Pons (tissue), 1 donor: ENCODE data around the gene ITLN1.
A peak's percentile ranks its signal among the peaks of the same experiment; 100 is the strongest.
"Not testable (repeated sequence)": the region's sequence is repeated elsewhere in the genome, so short reads cannot be mapped to it uniquely, and the experiment has no call there.

Source experiments
- DNase-seq: peaks from one replicate; pipeline ENCODE4 v3.0.0-alpha.2; 2016; ENCODE audit warnings: low spot score

Gene ITLN1

DNA sequence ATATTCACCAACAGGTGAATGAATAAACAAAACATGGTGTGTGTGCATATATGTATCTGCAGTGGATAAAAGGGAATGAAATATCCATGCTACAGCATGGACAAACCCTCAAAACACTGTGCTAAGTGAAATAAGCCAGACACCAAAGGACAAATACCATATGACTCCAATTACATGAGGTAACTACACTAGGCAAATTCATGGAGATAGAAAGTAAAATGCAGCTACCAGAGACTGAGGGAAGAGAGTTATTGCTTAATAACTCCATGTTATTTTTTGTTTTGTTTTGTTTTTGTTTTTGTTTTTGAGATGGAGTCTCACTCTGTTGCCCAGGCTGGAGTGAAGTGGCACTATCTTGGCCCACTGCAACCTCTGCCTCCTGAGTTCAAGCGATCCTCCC lies 2.4 kb downstream of the ITLN1 start:
- no peak for DNase-seq

DNA sequence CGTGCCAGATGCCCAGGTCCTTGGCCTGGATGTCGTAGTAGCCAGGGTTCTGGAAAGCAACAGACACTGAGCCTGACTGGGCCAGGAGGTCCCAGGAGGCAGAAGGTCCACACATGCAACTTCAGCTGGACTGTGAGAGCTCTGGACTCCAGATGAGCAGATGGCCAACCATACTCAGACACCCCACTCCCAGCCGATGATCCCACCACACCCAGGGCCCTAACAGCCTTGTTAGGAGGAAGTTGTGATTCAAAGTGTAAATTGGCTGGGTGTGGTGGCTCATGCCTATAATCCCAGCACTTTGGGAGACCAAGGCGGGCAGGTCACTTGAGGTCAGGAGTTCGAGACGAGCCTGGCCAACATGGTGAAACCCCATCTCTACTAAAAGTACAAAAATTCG lies 3.7 kb downstream of the ITLN1 start:
- DNase-seq: not testable (repeated sequence)

DNA sequence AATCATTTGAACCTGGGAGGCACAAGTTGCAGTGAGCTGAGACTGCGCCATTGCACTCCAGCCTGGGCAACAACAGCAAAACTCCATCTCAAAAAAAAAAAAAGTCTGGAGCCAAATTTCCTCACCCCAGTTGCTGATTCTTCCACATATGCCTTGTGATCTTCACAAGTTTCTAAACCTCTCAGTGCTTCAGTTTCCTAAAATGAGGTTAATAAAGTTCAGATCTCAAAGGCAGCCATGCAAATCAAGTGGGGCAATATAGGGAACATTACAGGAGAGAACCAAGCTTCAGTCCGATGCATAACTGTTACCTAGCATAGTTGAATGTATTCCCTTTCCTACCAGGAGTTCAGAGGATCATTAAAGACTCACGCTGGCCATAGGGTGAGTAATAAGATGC lies 4.8 kb downstream of the ITLN1 start:
- no peak for DNase-seq

DNA sequence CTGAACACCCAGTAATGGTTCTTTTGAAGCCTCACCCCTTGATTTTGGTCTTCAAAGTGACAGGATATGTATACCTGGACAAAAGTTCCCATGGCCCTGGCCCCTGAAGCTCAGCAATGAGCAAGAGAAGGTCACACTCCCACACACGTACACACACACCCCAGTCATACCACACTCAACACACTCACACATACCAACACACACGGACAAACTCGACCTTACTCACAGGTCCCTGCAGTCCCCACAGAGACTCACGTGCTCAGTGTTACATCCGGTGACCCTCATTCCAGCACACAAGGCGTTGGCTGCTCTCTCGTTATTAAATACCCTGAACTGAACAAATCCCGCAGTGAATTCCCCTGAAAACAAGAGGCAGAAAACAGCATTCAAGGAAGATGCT lies 5.9 kb downstream of the ITLN1 start:
- DNase-seq: no peak

DNA sequence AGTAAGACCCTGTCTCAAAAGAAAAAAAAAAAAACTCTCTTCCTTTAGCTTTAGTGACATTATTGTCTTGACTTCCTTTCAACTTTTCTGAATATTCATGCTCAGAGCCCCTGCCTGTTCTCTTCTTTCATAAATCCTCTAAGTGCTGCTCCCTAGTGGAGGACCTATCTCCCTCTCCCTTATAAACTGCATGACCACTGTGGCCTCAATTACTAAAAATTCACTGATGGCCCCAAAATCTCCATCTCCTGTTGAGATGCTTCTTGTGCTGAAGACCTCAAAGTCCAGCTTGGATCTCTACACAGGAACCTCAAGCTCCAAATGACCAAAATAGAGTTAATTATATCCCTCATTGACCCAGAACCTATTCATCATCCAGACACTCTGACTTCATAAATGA lies 7.8 kb downstream of the ITLN1 start:
- no peak for DNase-seq

DNA sequence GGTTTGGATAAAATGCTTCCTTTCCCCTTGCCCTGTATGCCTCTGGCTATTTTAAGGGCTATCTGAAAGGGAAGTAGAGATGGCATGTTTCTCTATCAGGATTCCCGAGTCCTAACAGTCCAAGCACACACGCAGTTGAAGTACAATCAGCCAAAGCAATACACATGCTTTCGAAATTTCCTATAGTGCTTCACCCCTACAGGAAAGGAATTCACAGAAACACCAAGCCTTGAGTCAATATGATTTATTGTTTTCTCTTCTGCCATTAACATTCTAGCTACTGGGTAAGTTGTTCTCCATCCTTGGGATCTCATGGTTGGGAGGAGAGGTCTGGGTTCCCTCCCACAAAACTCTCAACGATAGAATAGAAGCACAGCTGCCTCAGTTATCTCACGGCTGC lies 8.7 kb downstream of the ITLN1 start:
- DNase-seq: no peak

DNA sequence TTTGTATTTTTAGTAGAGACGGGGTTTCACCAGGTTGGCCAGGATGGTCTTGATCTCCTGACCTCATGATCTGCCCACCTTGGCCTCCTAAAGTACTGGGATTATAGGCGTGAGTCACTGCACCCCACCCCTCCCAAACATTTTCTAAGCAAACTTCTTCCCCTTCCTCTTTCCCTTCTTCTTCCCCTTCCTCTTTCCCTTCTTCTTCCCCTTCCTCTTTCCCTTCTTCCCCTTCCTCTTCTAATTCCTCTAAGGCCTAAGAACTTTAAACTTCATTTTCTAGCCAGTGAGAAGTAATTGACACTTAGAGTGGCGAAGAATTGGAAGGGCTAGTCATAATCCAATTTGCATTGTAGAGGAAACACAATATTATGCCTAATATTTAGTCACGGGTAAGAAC lies 9.4 kb downstream of the ITLN1 start:
- not testable (repeated sequence) for DNase-seq

DNA sequence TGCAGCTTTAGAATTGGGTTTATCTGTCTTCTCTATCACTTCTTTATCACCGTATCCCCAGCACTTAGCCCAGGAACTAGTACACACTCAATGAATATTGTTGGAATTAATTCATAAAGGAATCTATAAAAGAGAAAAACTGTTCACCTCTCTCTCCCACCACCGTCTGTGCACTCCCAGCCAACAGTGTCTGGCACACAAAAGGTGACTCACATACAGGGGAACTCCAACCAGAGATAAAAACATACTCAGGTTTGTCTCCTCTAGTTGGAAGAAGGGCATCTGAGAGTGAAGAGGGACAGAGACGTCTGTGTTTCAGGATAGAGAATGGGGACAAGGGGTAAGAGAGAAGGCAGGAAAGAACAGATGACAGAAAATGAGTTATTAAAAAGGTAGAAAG lies 10.0 kb downstream of the ITLN1 start:
- no peak for DNase-seq

DNA sequence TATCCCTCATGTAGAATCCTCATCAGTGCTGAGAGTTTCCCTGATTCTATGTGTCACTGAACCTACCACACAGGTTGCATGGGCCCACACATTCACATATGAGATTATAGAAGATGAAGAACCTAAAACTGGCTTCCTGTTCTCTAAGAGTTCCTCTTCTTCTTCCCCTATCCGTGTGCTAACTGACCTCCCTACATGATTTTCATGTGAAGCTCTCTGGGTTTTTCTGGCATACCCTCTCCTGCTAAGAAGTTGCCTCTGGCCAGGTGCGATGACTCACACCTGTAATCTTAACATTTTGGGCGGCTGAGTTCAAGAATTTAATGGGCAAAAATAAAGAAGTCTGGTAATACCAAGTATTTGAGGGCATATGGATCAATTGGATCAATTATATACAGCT lies 16.8 kb downstream of the ITLN1 start:
- DNase-seq: no peak

DNA sequence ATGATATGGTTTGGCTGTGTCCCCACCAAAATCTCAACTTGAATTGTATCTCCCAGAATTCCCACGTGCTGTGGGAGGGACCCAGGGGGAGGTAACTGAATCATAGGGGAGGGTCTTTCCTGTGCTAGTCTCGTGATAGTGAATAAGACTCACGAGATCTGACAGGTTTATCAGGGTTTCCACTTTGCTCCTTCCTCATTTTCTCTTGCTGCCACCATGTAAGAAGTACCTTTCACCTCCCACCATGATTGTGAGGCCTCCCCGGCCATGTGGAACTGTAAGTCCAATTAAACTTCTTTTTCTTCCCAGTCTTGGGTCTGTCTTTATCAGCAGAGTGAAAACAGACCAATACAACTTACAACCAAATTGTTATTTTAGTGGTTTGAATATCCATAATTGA lies 17.3 kb downstream of the ITLN1 start:
- DNase-seq: not testable (repeated sequence)

DNA sequence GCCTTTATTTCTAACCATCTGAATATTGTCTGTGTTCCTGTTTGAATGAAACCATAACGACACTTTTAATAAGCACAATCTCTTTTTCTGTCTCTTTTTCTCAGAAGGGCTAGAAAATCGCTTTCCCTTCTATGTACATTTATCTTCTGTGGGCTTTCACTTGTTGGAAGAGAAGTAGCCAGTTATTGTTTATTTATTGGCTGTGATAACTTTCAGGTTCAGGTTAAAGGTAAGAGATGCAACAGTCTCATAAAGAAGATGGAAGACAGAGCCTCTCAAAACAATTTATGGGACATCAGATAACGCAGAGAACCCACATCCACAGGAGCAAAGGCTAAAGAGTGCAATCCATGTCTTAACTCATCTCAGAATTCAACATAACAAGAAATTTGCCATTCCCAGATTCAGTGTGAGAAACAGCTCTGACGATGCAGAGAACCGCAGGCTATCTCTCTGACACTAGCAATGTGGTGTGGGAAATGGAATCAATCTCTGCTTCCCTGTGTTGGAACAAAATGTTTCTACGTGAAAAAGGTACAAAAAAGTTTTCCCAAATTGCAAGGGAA lies 18.2 kb downstream of the ITLN1 start:
- DNase-seq: no peak

DNA sequence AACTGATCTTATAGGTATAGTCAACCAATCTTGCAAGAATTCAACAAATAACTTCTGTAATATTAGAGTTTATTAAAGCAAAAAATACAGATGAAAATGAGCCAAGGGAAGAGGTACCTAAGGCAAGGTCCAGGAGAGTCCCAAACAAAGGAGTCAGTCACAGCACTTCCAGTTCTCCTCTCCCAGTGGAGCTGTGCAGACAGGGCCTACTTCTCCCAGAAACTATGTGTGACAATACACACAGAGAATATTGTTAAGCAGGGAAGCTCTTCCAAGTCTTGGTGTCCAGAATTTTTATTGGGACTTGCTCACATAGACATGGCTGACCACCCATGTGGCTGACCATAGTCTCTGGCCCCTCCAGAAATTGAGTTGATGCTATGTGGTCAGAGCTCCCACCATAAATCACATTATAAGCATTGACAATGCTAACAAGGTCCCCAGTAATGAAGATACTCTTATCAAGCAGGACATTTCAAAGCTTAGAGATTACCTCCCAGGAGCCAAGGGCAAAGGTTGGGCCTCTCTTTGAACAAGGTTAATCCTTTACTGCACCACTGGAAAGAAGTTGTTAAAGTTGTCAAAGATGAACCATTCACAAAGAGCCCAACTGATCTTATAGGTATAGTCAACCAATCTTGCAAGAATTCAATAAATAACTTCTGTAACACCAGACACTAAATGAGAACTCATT lies 18.8 kb downstream of the ITLN1 start:
- DNase-seq: no peak

DNA sequence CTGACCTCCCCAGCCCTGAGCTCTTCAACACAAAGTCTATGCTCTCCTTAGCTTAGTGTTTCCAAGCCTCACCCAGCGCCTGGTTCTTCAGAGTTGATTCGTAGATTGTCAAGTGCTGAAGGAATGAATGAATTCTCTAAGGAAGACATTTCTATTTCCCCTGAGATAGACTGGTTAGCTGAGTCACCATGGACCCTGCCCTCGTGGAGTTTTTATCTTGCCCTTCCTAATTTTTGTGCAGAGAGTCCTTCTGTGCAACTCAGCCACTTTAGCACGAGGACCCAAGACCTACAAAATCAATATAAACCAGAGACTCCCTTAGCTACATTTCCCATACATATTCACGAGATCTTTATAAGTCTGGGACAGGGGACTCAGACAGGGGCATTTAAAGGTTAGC lies 19.6 kb downstream of the ITLN1 start:
- no peak for DNase-seq

DNA sequence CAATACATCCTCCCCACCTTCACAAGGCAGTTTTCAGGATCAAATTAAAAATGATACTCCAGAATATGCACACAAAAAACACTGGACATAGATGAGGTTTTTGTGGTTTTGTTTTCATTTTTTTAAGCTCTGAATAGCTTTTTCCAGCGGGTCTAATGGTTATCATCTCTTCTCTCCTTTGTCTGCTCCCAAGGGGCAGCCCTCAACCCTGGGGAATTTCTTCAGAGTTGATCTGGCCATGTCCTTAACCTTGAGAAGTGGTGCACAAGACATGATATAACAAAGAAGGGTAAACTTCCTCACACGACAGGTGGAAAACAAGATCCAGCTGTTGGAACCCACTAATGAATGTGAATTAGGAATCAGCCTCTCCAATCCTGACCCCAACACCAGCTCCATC lies 20.8 kb downstream of the ITLN1 start:
- DNase-seq: no peak

DNA sequence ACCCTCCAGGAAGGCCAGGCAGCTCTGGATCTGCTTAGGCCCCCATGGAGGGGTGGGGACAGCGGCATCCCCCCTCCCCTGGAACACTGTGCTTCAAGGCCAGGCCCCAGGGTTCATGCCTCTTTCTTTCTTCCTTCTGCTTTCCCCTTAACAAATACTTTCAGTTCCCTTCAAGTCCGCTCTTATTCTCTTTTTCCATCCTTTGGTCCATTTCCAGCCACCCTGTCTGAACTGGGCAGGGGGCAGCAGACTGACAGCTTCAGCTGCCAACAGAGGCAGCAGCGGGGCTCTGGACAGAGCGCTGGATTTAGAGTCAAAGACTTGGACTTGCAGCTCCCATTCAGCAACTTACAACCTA lies 21.2 kb downstream of the ITLN1 start:
- DNase-seq: peak; percentile 53

DNA sequence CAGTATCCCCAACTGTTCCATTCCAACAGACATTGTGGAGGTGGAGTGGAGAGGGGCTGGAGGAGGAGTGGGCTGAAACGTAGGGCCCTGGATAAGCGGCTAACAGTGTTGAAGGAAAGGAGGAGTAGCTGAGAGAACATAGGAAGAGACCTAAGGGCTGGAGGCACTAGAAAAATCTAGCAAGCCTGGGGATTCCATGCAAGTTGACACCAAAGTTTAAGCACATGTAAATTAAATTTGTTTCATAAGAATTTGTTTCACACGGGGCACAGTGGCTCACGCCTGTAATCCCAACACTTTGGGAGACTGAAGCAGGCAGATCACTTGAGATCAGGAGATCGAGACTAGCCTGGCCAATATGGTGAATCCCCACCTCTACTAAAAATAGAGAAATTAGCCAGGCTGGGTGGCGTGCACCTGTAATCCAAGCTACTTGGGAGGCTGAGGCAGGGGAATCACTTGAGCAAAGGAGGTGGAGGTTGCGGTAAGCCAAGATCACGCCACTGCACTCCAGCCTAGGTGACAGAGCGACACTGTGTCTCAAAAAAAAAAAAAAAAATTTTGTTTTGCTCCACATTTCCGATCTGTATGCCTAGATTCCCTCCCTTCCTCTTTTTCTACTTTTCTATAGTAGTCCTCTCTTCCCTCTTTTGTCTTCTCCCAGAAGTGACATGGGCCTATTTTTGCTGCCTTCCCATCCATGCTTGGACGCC lies 21.8 kb downstream of the ITLN1 start:
- DNase-seq: no peak

DNA sequence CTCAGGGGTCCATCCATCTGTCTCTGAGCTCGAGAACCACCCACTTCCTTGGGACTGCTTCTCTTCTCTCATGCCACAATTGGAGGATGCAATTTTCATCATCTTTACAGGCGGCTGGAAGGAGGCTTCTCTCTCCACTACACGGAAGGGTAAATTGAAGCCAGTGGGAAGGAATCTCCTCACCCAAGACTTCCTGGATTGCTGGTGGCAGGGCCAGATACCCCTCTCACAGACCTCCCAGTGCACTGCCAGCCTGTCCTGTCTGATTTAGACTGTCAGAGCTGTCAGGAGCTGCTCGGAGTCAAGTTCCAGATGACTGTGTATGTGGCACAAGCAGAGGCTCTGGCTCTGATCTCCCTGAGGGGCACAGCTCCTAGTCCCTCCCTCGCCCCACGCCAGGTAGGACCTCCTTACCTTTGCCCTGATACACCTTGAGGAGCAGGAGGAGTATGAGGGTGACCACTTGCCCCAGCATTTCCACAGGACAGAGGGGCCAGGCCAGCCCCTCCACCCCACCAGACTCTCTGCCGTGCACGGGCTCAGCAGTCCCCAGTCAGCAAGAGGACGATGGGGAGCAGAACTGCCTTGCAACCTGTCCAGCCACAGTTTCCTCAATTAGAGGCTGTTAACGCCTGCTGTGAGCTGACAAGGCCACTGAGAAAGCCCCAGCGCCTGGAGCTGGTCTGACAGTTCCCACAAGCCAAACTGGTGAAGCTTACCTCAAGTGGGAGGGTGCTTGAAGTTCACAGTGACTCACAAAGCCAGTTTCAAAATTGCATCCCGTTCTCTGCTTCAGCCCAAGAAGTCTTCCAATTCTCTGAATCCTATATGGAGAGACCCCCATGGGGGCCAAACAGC lies 22.5 kb downstream of the ITLN1 start, which contains the start of gene CD244:
CD244 (minus strand) TSS at position 685 of the 858 bp plus-strand sequence; CDS start at position 475, 210 bp downstream.
- DNase-seq: peak; percentile 55

DNA sequence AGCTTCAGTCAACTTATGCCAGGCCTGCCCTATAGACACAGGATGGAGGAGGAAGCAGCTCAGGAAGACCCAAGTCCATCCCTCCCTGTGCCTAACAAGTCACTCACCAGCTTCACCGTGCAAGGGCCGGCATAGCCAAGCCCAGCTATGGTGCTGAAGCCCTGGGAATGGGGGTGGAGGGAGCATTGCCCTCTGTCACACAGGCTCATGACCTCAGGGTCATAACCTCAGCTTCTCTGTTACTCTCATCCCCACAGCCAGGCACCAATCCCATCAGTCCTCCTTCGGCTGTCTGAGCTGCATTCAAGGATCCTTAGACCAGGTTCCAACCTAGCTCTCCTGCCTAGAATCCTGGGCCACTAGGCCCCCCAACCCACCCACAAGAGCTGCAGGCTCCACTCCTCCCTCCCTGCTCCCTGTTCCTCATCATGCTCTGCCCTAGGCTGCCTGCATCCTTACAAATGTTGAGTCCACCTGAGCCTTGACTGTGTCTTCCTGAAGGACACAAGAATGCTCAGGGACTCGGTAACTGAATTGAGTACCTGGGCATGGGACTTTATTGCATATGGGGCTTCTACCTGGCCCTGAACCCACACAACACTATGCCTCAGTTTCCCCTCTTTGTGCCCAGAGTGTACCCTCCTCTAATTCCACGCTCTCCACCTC lies 24.0 kb downstream of the ITLN1 start:
- DNase-seq: no peak

DNA sequence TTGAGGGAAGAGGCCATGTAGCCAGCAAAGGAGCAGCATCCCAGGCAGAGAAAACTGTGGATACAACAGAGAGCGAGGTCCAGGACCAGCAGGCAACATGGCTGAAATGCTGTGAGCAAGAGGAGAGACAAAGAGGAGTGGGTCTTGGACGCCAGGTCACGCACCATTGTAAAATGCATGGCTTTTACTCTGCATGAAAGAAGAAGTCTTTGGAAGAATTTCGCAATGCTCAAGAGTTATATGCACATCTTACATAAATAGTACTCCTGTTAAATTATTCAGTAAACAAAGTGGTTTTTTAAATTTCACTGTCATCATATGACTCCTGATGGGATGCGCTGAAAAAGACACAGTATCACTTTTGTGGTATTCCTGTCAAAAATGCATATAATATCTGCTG lies 25.8 kb downstream of the ITLN1 start:
- DNase-seq: no peak

DNA sequence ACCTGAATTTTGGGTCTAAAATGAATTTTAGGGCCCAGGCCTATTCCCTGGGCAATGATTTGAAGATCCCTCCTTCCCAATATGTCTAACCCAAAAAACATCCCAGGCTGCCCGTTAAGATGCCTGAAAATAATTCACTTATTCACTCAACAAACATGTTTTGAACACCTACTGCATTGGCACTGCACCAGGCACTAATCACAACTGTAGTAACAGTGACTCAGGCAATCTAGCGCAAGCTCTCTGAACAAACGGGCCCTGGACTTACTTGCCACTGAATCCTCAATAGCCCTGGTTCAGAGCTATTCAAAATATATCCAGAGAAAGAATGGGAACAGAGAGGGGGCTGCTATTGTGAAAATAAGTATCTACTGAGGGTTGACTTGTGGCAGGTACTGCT lies 26.5 kb downstream of the ITLN1 start:
- no peak for DNase-seq

DNA sequence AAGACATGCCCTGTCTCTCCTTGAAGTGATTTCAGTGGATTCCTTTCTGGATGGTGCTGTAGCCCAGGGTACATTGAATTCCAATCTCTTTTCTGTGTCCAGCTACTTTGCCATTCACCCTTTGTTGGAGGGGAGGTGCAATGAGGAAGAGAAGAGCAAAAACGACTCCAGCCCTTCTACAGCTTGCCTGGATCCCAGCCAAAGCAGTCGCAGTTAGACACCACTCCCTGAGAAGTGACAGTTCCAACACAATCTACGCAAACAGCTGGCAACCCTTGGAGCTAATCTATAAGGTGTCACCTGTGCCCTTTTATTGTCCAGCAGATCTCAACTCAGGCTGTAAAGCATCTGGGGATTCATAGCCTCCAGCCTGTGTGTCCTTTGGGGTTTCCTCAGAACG lies 26.9 kb downstream of the ITLN1 start:
- DNase-seq: no peak
